ENCODE data around the gene BGN. TPM values are rescaled to one million over a fixed set of nuclear protein-coding genes. Genes with fewer than 3 reads are reported as not detected.

BGN gene
- total RNA-seq, 1 donor from 2014 or later = 0.69 TPM

GRCh38 chrX:153462291-153462690, 32.5 kb upstream of the BGN start:
- no peak for DNase-seq (ENCODE audit: low read depth)
- TF ChIP-seq CTCF (conservative IDR thresholded peaks at IDR 0.05; ENCODE audit: low read depth, low read length) = no peak
- no peak overlapping the region for H3K4me3 ChIP-seq (ENCODE audit: low read depth, low read length)

DNA sequence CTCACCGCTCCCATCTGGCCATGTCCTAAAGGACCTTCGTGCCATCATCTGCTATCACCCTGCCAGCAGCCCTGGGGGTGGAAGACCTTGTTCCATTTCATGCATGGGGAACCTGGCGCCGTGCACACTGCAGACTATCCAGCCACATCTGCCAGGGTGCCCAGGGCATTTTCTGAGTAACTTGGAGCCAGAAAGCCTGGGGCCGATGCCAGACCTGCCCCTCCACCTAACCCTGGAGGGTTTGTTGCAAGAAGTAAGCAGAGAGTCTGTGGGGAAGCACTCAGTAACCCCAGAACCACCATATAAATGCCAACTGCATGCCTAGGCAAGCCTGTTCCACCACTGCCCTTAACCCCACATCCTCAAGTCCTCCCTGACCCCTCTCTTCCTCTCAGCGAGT, 31.7 kb upstream of the BGN start:
- no peak overlapping the region for H3K4me3 ChIP-seq (ENCODE audit: low read depth, low read length)
- no peak for DNase-seq (ENCODE audit: low read depth)
- no peak for TF ChIP-seq CTCF (conservative IDR thresholded peaks at IDR 0.05; ENCODE audit: low read depth, low read length)

GRCh38 chrX:153463556-153463955, 31.2 kb upstream of the BGN start:
- H3K4me3 ChIP-seq (ENCODE audit: low read depth, low read length) = no peak overlapping the region
- TF ChIP-seq CTCF (conservative IDR thresholded peaks at IDR 0.05; ENCODE audit: low read depth, low read length) = no peak
- no peak for DNase-seq (ENCODE audit: low read depth)

- no peak overlapping the region for H3K4me3 ChIP-seq (ENCODE audit: low read depth, low read length)
- DNase-seq (ENCODE audit: low read depth) = no peak
- TF ChIP-seq CTCF (conservative IDR thresholded peaks at IDR 0.05; ENCODE audit: low read depth, low read length) = no peak
Observed at GRCh38 chrX:153464116-153464515, 30.7 kb upstream of the BGN start.

GRCh38 chrX:153465691-153466380, 28.9 kb upstream of the BGN start:
- no peak overlapping the region for H3K4me3 ChIP-seq (ENCODE audit: low read depth, low read length)
- TF ChIP-seq CTCF (conservative IDR thresholded peaks at IDR 0.05; ENCODE audit: low read depth, low read length) = no peak
- DNase-seq (ENCODE audit: low read depth) = no peak

DNA sequence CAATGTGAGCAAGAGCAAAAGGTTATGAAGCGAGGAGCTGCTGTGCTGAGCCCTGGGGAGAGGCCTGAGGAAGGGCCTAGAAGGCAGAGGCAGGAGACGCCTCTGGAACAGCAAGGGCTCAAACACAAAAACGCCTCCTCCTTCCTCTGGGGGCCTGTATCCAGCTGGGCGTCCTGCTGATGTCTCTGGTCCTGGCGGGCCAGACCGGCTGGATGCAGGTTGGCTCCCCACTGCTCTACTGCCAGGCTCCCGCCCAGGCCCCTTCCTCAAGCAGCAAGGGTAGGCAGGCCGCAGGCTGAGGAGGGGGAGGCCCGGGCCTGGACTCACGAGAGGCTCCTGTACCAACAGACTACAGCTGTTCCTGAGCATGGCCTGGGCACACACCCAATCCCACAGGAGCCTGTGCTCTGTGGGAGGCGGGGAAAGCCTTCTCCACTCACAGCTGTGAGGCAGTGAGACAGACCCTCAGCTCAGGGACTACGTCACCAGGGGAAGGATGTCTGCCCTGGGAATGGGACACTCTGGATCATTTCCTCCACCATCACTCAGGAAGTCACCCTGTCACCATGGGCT, 26.7 kb upstream of the BGN start:
- no peak for DNase-seq (ENCODE audit: low read depth)
- TF ChIP-seq CTCF (conservative IDR thresholded peaks at IDR 0.05; ENCODE audit: low read depth, low read length) = no peak
- H3K4me3 ChIP-seq (ENCODE audit: low read depth, low read length) = no peak overlapping the region

All from epithelial cell of proximal tubule (primary cell).